Raji (cell line): ENCODE results near the gene CAV1.

Experiments
- POLR2A ChIP-seq: IDR thresholded peaks from 2 replicates; pipeline ENCODE4 v1.6.1; 2011; ENCODE audit warnings: low read depth, low read length, control low read depth; ENCODE audit not compliant: insufficient read depth

The CAV1 gene

DNA sequence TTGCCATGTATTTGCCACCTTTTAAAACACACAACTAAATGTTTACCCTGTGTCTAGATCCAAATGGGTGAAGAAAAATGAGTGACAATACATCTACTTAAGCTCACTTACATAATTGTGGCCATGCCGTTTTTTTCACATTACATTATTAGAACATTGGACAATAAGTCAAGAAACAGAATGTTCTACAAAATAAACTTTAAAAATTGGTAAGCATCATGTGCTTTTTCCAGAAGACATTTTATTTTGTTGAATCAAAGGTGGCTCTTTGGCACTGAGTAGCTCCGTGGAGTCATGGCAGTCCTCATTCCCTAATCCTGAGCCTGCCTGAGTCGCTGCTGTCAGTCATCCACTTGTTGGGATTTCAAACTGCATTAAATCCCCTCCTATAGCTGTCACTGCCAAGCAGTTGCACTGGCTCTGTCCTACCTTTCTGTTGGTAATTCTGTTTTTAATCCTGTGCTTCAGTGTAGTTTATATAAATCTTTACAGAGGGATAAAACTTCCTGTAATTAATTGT lies 32.3 kb downstream of the CAV1 start:
- TF ChIP-seq POLR2A, result no peak

DNA sequence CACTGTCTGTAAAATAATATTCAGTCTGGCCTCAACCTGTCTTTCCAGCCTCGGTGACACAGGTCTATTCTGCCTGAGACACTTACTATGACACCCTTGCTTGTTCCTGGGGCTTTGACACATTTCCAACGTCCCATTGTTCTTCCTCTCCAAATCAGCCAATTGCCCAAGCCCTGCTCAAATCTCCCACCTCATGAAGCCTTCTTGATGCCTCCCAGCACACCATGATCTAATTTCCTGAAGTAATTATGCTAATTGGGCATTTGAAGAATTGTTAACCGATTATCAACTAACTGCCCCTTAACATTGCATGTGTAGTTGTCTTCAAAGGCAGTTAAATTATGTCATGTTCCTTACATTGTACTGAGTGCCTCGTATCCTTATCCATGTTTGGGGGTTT lies 33.1 kb downstream of the CAV1 start:
- no peak for TF ChIP-seq POLR2A

DNA sequence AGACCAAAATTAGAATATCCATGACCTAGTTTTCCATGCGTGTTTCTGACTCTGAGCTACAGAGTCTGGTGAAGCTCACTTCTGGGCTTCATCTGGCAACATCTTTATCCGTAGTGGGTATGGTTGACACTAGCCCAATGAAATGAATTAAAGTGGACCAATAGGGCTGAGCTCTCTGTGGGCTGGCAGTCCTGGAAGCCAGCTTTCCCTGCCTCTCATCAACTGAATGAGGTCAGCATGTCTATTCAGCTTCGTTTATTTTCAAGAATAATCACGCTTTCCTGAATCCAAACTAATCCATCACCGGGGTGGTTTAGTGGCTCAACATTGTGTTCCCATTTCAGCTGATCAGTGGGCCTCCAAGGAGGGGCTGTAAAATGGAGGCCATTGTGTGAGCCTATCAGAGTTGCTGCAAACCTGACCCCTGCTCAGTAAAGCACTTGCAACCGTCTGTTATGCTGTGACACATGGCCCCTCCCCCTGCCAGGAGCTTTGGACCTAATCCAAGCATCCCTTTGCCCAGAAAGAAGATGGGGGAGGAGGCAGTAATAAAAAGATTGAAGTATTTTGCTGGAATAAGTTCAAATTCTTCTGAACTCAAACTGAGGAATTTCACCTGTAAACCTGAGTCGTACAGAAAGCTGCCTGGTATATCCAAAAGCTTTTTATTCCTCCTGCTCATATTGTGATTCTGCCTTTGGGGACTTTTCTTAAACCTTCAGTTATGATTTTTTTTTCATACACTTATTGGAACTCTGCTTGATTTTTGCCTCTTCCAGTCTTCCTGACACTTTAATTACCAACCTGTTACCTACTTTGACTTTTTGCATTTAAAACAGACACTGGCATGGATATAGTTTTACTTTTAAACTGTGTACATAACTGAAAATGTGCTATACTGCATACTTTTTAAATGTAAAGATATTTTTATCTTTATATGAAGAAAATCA lies 35.5 kb downstream of the CAV1 start:
- TF ChIP-seq POLR2A, result no peak

DNA sequence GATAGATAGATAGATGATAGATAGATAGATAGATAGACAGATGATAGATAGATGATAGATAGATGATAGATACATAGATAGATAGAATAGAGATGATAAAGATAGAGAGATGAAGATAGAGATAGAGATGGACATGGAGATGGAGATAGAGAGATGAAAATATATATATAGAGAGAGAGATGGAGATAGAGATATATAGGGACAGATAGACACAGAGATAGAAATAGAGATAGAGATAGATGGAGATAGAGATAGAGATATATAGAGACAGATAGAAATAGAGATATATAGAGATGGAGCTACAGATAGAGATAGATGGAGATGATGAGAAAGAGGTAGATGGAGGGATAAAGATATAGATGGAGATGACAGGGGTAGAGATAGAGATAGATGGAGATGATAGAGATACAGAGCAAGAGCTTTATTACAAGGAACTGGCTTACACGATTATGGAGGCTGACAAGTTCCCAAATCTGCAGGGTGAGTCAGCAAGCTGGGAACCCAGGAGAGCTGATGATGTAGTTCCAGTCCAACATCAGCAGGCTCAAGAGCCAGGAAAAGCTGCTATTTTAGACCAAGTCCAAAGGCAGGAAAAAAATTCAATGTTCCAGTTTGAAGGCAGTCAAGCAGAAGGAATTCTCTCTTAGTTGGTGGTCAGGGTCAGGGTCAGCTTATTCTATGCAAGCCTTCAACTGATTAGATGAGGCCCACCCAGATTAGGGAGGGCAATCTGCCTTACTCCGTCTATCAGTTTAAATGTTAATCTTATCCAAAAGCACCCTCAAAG lies 37.1 kb downstream of the CAV1 start:
- TF ChIP-seq POLR2A, result no peak

DNA sequence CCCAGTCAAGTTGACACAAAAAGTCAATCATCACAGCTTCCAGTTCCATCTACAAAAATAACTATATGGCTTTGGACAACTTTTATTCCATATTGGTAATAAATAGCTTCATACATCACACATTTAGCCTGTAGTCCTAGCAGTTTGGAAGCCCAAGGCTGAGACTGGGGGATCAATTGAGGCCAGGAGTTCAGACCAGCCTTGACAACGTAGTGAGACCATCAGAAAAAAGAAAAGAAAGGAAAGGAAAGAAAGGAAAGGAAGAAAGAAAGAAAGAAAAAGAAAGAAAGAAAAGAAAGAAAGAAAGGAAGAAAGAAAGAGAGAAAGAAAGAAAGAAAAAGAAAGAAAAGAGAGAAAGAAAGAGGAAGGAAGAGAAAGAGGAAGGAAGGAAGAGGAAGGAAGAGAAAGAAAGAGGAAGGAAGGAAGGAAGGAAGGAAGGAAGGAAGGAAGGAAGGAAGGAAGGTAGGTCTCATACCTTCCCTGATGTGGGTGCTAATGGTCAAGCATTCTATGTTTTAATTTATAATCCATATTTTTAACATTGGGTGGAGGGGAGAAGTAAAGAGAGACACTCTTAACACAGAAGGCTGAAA lies 37.8 kb downstream of the CAV1 start:
- TF ChIP-seq POLR2A, result no peak

DNA sequence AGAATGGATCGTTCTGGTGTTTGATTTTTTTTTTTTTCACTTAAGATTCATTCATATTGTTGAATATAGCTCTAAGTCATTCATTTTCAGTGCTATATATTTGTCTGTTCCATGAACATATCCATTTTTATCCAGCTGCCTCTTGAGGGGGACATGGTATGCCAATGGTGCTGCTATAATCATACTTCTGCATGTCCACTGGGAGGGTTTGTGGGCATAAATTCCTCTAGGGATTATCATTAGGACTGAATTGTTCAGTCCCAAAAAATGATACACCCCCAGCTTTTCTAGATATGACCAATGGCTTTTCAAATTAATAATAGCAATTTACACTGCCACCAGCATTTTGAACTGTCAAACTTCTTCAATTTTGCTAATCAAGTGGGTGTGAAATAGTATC lies 41.1 kb downstream of the CAV1 start:
- TF ChIP-seq POLR2A, result no peak

DNA sequence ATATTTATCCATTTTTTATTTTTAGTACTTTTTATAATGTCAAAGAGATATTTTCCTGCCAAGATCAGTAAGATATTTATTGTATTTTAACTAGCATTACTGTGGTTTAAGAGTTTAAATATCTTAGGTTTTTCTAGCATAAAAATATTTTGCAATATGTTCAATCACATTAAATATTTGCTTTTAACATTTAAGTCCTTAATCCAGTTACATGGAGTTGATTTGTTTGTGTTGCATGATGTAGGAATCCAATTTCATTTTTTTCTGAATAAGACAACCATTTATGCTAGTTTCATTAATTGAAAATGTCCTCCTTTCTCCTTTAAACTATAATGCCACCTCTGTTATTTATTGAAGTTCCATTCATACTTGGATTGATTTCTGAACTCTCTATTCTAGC lies 41.8 kb downstream of the CAV1 start:
- TF ChIP-seq POLR2A, result no peak

DNA sequence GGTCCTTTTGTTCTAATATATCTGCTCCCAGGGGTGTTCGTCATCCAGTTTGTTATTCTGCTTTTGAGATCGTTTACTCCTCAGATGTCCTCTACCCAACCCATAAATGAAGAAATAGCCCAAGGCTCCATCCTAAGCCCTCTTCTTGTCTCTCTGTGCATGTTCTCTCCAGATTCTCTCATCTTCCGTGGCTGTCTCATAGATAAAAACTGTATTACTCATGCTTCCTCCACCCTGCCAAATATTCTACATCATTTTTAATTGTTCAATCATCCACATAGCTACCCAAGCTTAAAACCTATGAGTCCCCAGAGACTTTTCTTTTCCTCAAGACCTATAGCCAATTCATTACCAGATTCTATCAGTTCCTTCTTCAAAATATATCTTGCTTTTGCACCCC lies 44.9 kb downstream of the CAV1 start:
- no peak for TF ChIP-seq POLR2A

DNA sequence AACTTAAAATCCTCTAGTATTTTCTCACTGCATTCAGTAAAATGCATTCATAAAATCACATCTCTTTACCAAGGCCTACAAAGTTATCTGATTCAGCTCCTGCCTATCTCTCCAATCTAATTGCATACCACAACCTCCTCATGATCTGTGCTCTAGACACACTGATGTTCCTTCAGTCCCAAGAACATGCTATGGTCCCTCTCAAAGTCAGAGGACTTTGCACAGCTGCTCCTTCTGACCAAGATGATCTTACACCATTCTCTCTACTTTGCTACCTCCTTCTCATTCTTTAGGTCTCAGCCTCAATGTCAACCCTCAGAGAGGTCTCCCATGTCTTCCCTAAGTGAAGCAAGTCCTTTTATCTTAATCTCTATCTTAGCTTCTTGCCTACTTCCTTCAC lies 45.5 kb downstream of the CAV1 start:
- no peak for TF ChIP-seq POLR2A

DNA sequence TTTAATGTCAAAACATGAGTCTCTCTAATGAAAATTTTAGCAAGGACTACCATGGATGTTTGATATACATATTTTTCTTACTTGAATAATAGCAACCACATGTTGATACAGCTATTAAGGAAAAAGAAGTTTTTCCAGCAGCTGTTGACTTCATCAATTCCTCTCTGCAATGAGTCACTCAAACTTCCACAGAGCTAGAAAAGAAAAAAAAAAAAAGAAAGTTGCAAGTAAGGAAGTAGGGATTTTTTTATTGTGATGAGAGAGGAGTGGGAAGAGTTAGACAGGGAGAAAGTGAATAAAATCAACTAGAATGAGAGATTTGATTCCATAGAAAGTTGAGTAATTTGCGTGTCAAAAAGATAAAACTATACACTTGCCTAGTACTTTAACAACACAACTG lies 46.2 kb downstream of the CAV1 start:
- no peak for TF ChIP-seq POLR2A

DNA sequence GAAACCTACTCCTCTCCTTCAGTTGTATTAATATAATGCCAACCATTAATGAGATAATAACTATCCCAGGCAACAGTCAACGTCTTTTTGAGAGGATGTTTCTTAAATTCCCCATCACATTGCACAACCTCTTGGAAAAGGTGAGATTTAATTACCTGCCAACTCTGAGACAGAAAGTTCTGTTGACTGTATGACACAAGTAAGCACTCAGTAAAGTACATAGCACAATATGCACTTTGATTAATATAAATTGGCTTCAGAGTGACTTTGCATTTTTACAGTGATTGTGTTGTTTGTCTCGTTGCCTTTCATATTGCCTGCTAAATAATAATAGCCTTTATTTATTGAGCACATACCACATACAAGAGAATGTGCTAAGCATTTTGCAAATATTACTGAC lies 46.7 kb downstream of the CAV1 start:
- no peak for TF ChIP-seq POLR2A

DNA sequence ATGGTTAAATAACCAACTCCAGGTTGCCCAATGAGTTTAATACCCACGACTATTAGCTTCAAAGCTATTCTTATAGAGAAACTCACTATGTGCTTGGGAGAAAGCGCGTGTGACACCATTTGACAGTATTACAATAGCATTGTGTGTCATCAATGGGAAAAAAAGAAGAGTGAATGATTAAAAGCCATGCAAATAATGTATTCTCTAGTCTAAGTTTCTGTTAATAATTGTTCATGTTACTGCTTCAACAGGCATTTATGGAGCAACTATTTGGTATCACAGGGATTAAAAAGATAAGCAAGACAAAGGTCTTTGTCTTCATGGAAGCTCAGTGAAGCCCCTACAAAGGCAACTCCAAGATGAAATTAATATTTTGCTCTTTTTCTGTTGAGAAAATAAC lies 47.2 kb downstream of the CAV1 start:
- no peak for TF ChIP-seq POLR2A

DNA sequence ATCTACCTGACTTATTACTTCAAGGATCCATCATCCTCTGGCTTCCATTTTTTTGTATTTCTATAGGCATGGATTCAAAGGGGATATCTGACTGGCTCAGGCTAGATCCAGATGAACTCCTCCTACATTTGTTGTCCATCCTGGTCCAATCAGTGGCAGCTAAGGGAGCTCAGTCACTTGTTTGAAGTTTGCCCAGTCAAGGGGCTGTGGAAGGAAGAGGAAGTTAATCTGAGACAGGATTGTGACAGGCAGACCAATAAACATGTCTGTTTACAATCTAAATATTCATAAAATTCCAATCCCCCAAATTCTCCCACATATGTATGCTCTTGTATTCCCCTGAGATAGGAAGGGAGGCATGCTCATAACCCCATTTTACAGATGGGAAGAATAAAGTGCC lies 48.7 kb downstream of the CAV1 start:
- TF ChIP-seq POLR2A, result no peak

DNA sequence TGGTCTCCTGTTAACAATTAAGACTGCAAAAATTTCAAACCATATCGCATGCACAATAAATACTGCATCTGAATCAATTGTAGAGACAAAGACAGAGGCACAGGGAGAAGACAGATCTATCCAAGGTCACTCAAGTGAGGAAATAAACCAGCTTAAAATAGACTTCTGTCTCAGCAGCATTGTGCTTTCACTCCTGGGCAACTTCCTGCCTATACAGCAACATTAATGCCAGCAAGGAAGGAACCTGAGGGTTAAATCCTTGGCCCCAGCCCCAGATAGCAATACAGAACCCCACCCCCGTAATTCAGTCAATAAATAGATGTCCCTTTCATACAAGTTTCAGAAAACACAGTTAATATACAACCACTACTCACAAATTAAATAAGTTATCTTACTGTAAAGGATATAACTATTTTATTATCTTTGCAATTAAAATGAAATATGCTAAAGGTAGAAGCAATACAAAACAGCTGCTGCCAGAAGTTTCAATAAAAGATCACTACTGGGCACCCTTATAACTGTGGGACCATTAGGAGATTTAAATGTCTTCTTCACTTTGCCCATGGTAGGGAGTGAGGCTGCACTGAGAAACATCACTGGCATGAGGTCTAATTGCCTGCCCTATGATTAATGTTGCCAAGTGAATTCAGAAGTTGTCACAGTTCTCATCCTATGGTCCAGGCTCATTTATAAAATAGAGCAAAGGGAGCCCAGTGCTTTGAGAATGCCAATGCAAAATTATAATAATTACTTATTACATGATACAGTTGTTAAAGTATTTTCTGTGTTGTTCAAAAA lies 49.4 kb downstream of the CAV1 start:
- TF ChIP-seq POLR2A, result no peak

DNA sequence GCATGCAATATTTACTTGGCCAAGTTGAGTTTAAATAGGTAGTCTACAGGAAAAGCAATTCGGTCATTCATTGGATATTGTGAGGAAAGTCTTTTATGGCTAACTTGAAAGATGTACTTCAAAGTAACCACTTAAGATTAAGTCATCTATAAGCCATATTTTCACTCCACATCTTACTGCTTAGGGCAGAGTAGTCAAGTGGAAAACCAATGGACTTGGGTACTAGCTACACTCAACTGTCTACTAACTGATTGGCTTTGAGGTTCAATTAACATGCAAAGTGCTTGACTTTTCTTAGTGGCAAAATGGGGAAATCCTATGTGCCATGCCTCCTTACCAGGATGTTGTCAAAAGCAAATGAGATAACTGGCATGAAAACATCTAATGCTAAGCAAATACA lies 51.0 kb downstream of the CAV1 start:
- no peak for TF ChIP-seq POLR2A
